Measurements from ENCODE around the gene SDR9C7.
"Not testable (repeated sequence)": the region's sequence is repeated elsewhere in the genome, so short reads cannot be mapped to it uniquely, and the experiment has no call there.

SDR9C7 gene

GRCh38 chr12:56933826-56934625 lies at the start of gene SDR9C7:
SDR9C7 (minus strand) TSS chr12:56934408; CDS start chr12:56934261, 147 bp downstream.
- no peak for DNase-seq (ENCODE audit: low spot score)

DNA sequence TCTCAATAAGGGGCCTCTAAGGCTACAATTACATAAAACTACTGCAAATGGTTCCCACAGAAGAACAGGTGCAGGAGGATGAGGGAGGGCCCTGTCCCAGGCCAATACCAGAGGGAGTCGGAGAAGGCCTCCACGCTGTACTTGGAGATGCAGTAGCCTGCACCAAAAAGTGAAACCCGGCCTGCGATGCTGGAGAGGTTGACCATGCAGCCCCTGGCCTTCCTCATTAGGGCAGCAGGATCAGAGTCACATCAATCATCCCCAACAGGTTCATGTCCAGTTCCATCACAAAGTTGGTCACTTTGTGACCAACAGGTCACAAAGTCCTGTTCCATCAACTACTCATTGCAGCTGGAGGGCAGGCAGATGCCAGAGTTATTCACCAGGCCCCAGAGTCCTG lies 49.2 kb upstream of the SDR9C7 start:
- no peak for DNase-seq (ENCODE audit: low spot score)

DNA sequence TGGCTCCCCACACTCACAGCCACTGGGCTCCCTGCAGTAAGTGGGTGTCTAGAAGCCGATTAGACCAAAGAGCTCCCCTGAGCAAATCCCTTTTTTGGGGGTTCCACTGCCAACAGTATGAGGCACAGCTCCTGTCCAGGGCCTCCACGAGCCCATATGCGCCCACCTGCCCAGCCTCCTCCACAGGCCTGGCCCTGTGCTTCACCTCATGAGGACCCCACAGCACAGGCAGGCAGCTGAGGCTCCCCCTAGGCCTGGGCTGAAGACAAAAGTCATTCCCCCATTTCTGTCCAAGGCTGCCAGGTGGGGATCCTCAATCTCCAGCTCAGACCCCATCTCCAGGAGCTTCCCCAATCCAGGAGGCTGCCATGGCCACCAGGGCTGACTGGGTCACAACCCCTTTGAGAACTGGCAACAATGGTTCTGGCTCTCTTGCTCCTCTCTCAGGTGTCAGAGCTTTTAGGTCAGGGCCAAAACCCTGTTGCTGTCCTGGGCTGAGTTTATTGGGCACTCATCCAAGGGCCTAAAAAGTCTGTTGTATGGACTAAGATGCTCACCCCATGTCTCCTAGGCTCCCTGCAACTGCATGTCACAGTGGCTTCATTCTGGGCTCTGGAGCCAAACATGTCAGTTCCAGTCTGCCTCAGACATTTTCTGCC lies 48.5 kb upstream of the SDR9C7 start:
- DNase-seq (ENCODE audit: low spot score), result not testable (repeated sequence)

GRCh38 chr12:56980941-56981530 lies 46.8 kb upstream of the SDR9C7 start:
- no peak for DNase-seq (ENCODE audit: low spot score)

DNA sequence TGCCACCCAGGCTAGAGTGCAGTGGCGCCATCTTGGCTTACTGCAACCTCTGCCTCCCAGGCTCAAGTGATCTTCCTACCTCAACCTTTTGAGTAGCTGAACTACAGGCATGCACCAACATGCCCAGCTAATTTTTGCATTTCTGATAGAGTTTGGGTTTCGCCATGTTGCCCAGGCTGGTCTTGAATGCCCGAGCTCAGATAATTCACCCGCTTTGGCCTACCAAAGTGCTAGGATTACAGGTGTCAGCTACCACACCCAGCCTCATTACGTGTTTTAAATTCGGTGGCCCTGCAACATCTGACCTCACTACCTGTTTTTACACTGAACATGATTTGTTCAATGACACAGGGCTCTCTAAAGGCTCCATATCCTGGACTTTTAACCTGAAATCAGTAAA lies 46.1 kb upstream of the SDR9C7 start:
- DNase-seq (ENCODE audit: low spot score), result no peak

GRCh38 chr12:56979628-56980027 lies 45.4 kb upstream of the SDR9C7 start:
- DNase-seq (ENCODE audit: low spot score), result no peak

- no peak for DNase-seq (ENCODE audit: low spot score)
Observed at GRCh38 chr12:56978397-56979138, 44.4 kb upstream of the SDR9C7 start.

GRCh38 chr12:56977361-56977760 lies 43.2 kb upstream of the SDR9C7 start:
- not testable (repeated sequence) for DNase-seq (ENCODE audit: low spot score)

DNA sequence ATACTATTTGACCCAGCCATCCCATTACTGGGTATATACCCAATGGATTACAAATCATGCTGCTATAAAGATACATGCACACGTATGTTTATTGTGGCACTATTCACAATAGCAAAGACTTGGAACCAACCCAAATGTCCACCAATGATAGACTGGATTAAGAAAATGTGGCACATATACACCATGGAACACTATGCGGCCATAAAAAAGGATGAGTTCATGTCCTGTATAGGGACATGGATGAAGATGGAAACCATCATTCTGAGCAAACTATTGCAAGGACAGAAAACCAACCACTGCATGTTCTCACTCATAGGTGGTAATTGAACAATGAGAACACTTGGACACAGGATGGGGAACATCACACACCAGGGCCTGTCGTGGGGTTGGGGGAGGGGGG lies 40.0 kb upstream of the SDR9C7 start:
- not testable (repeated sequence) for DNase-seq (ENCODE audit: low spot score)

DNA sequence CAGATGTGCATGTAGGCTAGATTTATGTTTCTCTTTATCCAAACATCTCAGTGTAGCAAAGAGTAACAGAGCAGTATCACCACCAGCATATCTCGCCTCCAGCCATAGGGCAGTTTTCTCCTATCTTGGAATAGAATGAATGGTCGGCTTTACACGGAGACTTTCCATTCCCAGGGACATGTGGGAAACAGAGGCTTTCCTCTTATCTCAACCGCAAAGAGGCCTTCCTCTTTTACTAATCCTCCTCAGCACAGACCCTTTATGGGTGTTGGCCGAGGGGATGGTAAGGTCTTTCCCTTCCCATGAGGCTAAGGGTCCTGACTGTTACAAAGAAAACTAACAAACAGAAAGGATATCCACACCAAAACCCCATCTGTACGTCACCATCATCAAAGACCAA lies 34.7 kb upstream of the SDR9C7 start:
- DNase-seq (ENCODE audit: low spot score), result not testable (repeated sequence)

DNA sequence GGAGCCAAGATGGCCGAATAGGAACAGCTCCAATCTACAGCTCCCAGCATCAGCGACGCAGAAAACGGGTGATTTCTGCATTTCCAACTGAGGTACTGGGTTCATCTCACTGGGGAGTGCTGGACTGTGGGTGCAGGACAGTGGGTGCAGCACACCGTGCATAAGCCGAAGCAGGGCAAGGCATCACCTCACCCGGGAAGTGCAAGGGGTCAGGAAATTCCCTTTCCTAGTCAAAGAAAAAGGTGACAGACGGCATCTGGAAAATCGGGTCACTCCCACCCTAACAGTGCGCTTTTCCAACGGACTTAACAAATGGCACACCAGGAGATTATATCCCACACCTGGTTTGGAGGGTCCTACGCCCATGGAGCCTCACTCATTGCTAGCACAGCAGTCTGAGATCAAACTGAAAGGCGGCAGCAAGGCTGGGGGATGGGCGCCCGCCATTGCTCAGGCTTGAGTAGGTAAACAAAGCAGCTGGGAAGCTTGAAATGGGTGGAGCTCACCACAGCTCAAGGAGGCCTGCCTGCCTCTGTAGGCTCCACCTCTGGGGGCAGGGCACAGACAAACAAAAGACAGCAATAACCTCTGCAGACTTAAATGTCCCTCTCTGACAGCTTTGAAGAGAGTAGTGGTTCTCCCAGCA lies 31.9 kb upstream of the SDR9C7 start:
- not testable (repeated sequence) for DNase-seq (ENCODE audit: low spot score)

GRCh38 chr12:56965124-56965523 lies 30.9 kb upstream of the SDR9C7 start:
- DNase-seq (ENCODE audit: low spot score), result not testable (repeated sequence)

DNA sequence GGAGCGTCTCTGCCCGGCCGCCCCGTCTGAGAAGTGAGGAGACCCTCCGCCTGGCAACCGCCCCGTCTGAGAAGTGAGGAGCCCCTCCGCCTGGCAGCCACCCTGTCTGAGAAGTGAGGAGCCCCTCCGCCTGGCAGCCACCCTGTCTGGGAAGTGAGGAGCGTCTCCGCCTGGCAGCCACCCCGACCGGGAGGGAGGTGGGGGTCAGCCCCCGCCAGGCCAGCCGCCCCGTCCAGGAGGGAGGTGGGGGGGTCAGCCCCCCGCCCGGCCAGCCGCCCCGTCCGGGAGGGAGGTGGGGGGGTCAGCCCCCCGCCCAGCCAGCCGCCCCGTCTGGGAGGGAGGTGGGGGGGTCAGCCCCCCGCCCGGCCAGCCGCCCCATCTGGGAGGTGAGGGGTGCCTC lies 29.3 kb upstream of the SDR9C7 start:
- DNase-seq (ENCODE audit: low spot score), result not testable (repeated sequence)

DNA sequence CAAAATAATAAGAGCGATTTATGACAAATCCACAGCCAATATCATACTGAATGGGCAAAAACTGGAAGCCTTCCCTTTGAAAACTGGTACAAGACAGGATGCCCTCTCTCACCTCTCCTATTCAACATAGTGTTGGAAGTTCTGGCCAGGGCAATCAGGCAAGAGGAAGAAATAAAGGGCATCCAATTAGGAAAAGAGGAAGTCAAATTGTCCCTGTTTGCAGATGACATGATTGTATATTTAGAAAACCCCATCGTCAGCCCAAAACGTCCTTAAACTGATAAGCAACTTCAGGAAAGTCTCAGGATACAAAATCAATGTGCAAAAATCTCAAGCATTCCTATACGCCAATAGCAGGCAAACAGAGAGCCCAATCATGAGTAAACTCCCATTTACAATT lies 28.0 kb upstream of the SDR9C7 start:
- DNase-seq (ENCODE audit: low spot score), result not testable (repeated sequence)

- no peak for DNase-seq (ENCODE audit: low spot score)
Observed at GRCh38 chr12:56958422-56958821, 24.2 kb upstream of the SDR9C7 start.

- no peak for DNase-seq (ENCODE audit: low spot score)
Observed at GRCh38 chr12:56957229-56958052, 23.2 kb upstream of the SDR9C7 start, which contains the start of gene RDH16. RDH16 (minus strand) TSS chr12:56957608; CDS start chr12:56957462, 146 bp downstream.

- DNase-seq (ENCODE audit: low spot score), result no peak
Observed at GRCh38 chr12:56955631-56956256, 21.5 kb upstream of the SDR9C7 start.

GRCh38 chr12:56954958-56955355 lies 20.7 kb upstream of the SDR9C7 start:
- DNase-seq (ENCODE audit: low spot score), result no peak

DNA sequence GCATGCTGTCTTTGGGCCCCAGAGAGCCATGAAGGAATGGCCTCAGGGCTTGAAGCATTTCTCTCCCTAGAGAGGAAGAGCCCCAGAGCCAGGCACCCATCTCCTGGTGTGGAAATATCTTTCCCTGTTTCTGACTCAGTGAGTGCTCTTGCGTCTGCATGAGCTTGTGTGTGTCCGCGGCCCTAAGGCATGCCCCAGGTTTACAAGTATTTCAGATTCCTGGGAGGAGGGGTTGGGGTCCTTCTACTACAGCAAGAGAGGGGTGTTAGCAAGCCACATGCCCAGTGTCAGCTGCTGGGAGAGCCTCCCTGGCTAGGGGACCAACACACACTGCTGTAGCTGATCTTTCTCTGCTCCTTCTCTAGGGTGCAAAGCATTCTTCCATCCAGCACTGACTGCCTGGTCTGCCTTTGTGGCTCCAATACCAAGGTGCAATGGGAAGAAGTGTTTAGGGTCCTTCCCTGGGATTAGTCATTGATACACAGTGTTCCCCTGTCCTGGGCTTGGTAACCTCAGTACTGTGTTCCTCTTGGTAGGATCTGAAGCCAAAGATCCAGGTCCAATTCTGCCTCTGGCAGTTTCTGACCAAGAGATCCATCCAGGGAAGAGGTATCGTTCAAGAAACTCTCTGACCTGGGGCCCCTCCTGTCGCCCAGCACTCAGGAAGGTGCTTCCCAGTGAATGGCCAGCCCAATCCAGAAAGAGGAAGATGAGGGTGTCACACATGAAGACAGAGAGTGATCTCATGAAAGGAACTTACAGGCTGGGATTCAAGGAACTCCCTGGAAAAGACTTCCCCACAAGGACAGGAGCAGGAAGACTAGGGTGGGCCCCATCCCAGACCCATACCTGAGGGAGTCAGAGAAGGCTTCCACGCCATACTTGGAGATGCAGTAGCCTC lies 20.1 kb upstream of the SDR9C7 start:
- no peak for DNase-seq (ENCODE audit: low spot score)

Data from pons (tissue), 1 donor.